ENCODE measurements around the gene DTNB.

DTNB gene

GRCh38 chr2:25596516-25597244 lies 76.7 kb downstream of the DTNB start:
- H3K9ac ChIP-seq (ENCODE audit: insufficient read length) = no peak overlapping the region
- TF ChIP-seq FOXP2 (optimal IDR thresholded peaks at IDR 0.05; ENCODE audit: control extremely low read depth, extremely low read length, insufficient read depth) = no peak
- no peak for TF ChIP-seq EZH2 (IDR thresholded peaks at IDR 0.05)
- TF ChIP-seq POLR2AphosphoS5 (IDR thresholded peaks at IDR 0.05; ENCODE audit: borderline replicate concordance, low read depth, low read length) = no peak
- H3K9me3 ChIP-seq (ENCODE audit: low read depth, low read length) = no peaks in the 10 kb centered on the region
- no peak overlapping the region for H3K4me3 ChIP-seq
- no peak overlapping the region for H3K27ac ChIP-seq
- no peak for DNase-seq (ENCODE audit: low read depth, low spot score)
- H3K36me3 ChIP-seq (ENCODE audit: insufficient read depth, low read length) = peaks cover 3% of the 10 kb centered on the region; the same call in 1 of the 2 replicates

- Histone ChIP-seq H3K4me3 (no peak overlapping the region), H3K9ac (ENCODE audit: insufficient read length) (no peak overlapping the region), H3K27ac (no peak overlapping the region), H3K9me3 (ENCODE audit: low read depth, low read length) (no peaks in the 10 kb centered on the region), H3K36me3 (ENCODE audit: insufficient read depth, low read length) (peaks cover 3% of the 10 kb centered on the region; the same call in 1 of the 2 replicates)
- no peak for TF ChIP-seq FOXP2 (optimal IDR thresholded peaks at IDR 0.05; ENCODE audit: control extremely low read depth, extremely low read length, insufficient read depth)
- no peak for TF ChIP-seq EZH2 (IDR thresholded peaks at IDR 0.05)
- no peak for TF ChIP-seq POLR2AphosphoS5 (IDR thresholded peaks at IDR 0.05; ENCODE audit: borderline replicate concordance, low read depth, low read length)
- DNase-seq (ENCODE audit: low read depth, low spot score) = no peak
These were observed 78.0 kb downstream of the DTNB start for GRCh38 chr2:25595393-25595792.

DNA sequence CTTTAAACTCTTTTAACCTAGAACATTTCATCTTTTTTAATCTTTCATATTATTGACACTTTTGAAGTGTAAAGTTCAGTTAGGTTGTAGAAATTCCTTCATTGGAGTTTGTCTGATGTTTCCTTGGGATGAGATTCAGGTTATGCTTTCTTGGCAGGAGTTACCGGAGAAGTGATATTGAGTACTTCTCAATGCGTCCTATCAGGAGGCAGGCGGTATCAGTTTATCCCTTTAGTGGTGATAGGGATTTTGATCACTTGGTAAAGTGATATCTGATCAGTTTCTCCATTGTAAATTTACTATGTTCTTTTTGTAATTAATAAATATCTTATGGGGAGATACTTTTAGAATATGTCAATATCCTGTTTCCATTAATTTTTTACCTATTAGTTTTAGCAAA lies 78.4 kb downstream of the DTNB start:
- no peak overlapping the region for H3K27ac ChIP-seq
- no peak for TF ChIP-seq POLR2AphosphoS5 (IDR thresholded peaks at IDR 0.05; ENCODE audit: borderline replicate concordance, low read depth, low read length)
- no peak for DNase-seq (ENCODE audit: low read depth, low spot score)
- H3K9ac ChIP-seq (ENCODE audit: insufficient read length) = no peak overlapping the region
- no peaks in the 10 kb centered on the region for H3K9me3 ChIP-seq (ENCODE audit: low read depth, low read length)
- no peak overlapping the region for H3K4me3 ChIP-seq
- peaks cover 3% of the 10 kb centered on the region; the same call in 1 of the 2 replicates for H3K36me3 ChIP-seq (ENCODE audit: insufficient read depth, low read length)

GRCh38 chr2:25592766-25593292 lies 80.5 kb downstream of the DTNB start:
- Histone ChIP-seq H3K9me3 (ENCODE audit: low read depth, low read length) (no peaks in the 10 kb centered on the region), H3K36me3 (ENCODE audit: insufficient read depth, low read length) (no peaks in the 10 kb centered on the region), H3K27ac (no peak overlapping the region), H3K4me3 (no peak overlapping the region), H3K9ac (ENCODE audit: insufficient read length) (no peak overlapping the region)
- TF ChIP-seq POLR2AphosphoS5 (IDR thresholded peaks at IDR 0.05; ENCODE audit: borderline replicate concordance, low read depth, low read length) (no peak), FOXP2 (optimal IDR thresholded peaks at IDR 0.05; ENCODE audit: control extremely low read depth, extremely low read length, insufficient read depth) (no peak)
- no peak for DNase-seq (ENCODE audit: low read depth, low spot score)

- H3K9ac ChIP-seq (ENCODE audit: insufficient read length) = no peak overlapping the region
- no peaks in the 10 kb centered on the region for H3K36me3 ChIP-seq (ENCODE audit: insufficient read depth, low read length)
- H3K9me3 ChIP-seq (ENCODE audit: low read depth, low read length) = no peaks in the 10 kb centered on the region
- no peak overlapping the region for H3K27ac ChIP-seq
- TF ChIP-seq POLR2AphosphoS5 (IDR thresholded peaks at IDR 0.05; ENCODE audit: borderline replicate concordance, low read depth, low read length) (no peak), FOXP2 (optimal IDR thresholded peaks at IDR 0.05; ENCODE audit: control extremely low read depth, extremely low read length, insufficient read depth) (no peak), EZH2 (IDR thresholded peaks at IDR 0.05) (no peak)
- DNase-seq (ENCODE audit: low read depth, low spot score) = no peak
- H3K4me3 ChIP-seq = no peak overlapping the region
These were observed 82.4 kb downstream of the DTNB start for GRCh38 chr2:25590921-25591505.

- H3K27ac ChIP-seq = no peak overlapping the region
- H3K36me3 ChIP-seq (ENCODE audit: insufficient read depth, low read length) = no peaks in the 10 kb centered on the region
- no peak overlapping the region for H3K4me3 ChIP-seq
- H3K9ac ChIP-seq (ENCODE audit: insufficient read length) = no peak overlapping the region
- DNase-seq (ENCODE audit: low read depth, low spot score) = no peak
- TF ChIP-seq EZH2 (IDR thresholded peaks at IDR 0.05) = no peak
- no peak for TF ChIP-seq FOXP2 (optimal IDR thresholded peaks at IDR 0.05; ENCODE audit: control extremely low read depth, extremely low read length, insufficient read depth)
- no peak for TF ChIP-seq POLR2AphosphoS5 (IDR thresholded peaks at IDR 0.05; ENCODE audit: borderline replicate concordance, low read depth, low read length)
- no peaks in the 10 kb centered on the region for H3K9me3 ChIP-seq (ENCODE audit: low read depth, low read length)
These were observed 83.6 kb downstream of the DTNB start for GRCh38 chr2:25589676-25590205.

- Histone ChIP-seq H3K4me3 (no peak overlapping the region), H3K9me3 (ENCODE audit: low read depth, low read length) (no peaks in the 10 kb centered on the region), H3K9ac (ENCODE audit: insufficient read length) (no peak overlapping the region), H3K27ac (no peak overlapping the region), H3K36me3 (ENCODE audit: insufficient read depth, low read length) (no peaks in the 10 kb centered on the region)
- TF ChIP-seq EZH2 (IDR thresholded peaks at IDR 0.05) (no peak), FOXP2 (optimal IDR thresholded peaks at IDR 0.05; ENCODE audit: control extremely low read depth, extremely low read length, insufficient read depth) (no peak), POLR2AphosphoS5 (IDR thresholded peaks at IDR 0.05; ENCODE audit: borderline replicate concordance, low read depth, low read length) (no peak)
- no peak for DNase-seq (ENCODE audit: low read depth, low spot score)
These were observed 84.8 kb downstream of the DTNB start for GRCh38 chr2:25588576-25588975.

DNA sequence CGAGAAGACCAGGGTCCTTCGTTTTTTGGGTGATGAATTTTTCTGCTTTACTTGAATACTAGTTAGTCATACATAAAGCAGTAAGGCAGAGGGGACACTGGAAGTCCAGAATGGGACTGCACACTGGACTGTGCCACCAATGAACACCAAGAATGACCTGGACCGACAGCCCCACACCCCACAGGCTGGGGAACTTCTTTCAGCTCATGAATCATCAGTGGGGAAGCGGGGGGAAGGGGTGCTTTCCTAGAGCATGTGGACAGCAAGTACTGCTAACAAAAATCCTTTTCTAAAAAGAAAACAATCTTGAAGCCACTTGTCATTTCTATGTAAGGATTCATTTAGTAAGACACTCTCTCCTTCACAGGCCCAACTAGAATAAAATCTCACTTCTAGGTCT lies 86.0 kb downstream of the DTNB start:
- Histone ChIP-seq H3K27ac (no peak overlapping the region), H3K9me3 (ENCODE audit: low read depth, low read length) (no peaks in the 10 kb centered on the region), H3K4me3 (no peak overlapping the region), H3K9ac (ENCODE audit: insufficient read length) (no peak overlapping the region), H3K36me3 (ENCODE audit: insufficient read depth, low read length) (no peaks in the 10 kb centered on the region)
- no peak for DNase-seq (ENCODE audit: low read depth, low spot score)
- TF ChIP-seq POLR2AphosphoS5 (IDR thresholded peaks at IDR 0.05; ENCODE audit: borderline replicate concordance, low read depth, low read length) (no peak), EZH2 (IDR thresholded peaks at IDR 0.05) (no peak), FOXP2 (optimal IDR thresholded peaks at IDR 0.05; ENCODE audit: control extremely low read depth, extremely low read length, insufficient read depth) (no peak)
